Astrocyte (in vitro differentiated cells and primary cell): ENCODE measurements around the gene FOXRED2. TPM values are rescaled to one million over a fixed set of nuclear protein-coding genes. Genes with fewer than 3 reads are reported as not detected.
A peak's percentile ranks its signal among the peaks of the same experiment; 100 is the strongest.

Experiments
- DNase-seq: peaks from one replicate; pipeline ENCODE4 v3.0.0-alpha.2; 2010; ENCODE audit warnings: low read depth
- FAIRE-seq: peaks from 2 replicates; lab custom pipeline; 2011; peaks lifted over from hg19 to GRCh38; lab: Jason Lieb, UNC
- H2AFZ ChIP-seq: 2 replicates; pipeline ENCODE4 v1.6.0; 2012; ENCODE audit warnings: low read depth, low read length, inconsistent platforms
- H3K27ac ChIP-seq: 2 replicates; pipeline ENCODE4 v1.5.1; 2011; ENCODE audit warnings: low read depth, low read length, inconsistent platforms
- H3K27me3 ChIP-seq: 2 replicates; pipeline ENCODE4 v1.6.0; 2011; ENCODE audit warnings: low read length, inconsistent platforms; ENCODE audit not compliant: insufficient read depth
- H3K36me3 ChIP-seq: 2 replicates; pipeline ENCODE4 v1.5.1; 2011; ENCODE audit warnings: low read length, inconsistent platforms; ENCODE audit not compliant: insufficient read depth
- H3K4me1 ChIP-seq: 2 replicates; pipeline ENCODE4 v1.5.1; 2011; ENCODE audit warnings: low read length, inconsistent platforms; ENCODE audit not compliant: insufficient read depth
- H3K4me2 ChIP-seq: 2 replicates; pipeline ENCODE4 v1.6.0; 2012; ENCODE audit warnings: low read length, inconsistent platforms
- H3K4me3 ChIP-seq: 2 replicates; pipeline ENCODE4 v1.5.1; 2011; ENCODE audit warnings: low read depth, mild to moderate bottlenecking, low read length, inconsistent platforms; ENCODE audit not compliant: insufficient read depth
- H3K79me2 ChIP-seq: 2 replicates; pipeline ENCODE4 v1.6.0; 2012; ENCODE audit warnings: mild to moderate bottlenecking, low read length, inconsistent platforms; ENCODE audit not compliant: insufficient read depth
- H3K9ac ChIP-seq: 2 replicates; pipeline ENCODE4 v1.6.0; 2012; ENCODE audit warnings: mild to moderate bottlenecking, low read length, inconsistent platforms
- H3K9me3 ChIP-seq: 2 replicates; pipeline ENCODE4 v1.5.1; 2012; ENCODE audit warnings: low read depth, mild to moderate bottlenecking, low read length, inconsistent platforms; ENCODE audit not compliant: insufficient read depth
- H4K20me1 ChIP-seq: 2 replicates; pipeline ENCODE4 v1.6.0; 2012; ENCODE audit warnings: low read length, inconsistent platforms; ENCODE audit not compliant: insufficient read depth
- H3K27ac Mint-ChIP-seq: one replicate; pipeline ENCODE4 v1.8.0; 2021; ENCODE audit warnings: mild to moderate bottlenecking, mixed read lengths; ENCODE audit not compliant: unreplicated experiment
- H3K27me3 Mint-ChIP-seq: one replicate; pipeline ENCODE4 v1.8.0; 2021; ENCODE audit warnings: low read depth, mixed read lengths; ENCODE audit not compliant: unreplicated experiment
- H3K36me3 Mint-ChIP-seq: one replicate; pipeline ENCODE4 v1.8.0; 2021; ENCODE audit warnings: low read depth, mixed read lengths; ENCODE audit not compliant: unreplicated experiment
- H3K4me1 Mint-ChIP-seq: one replicate; pipeline ENCODE4 v1.8.0; 2021; ENCODE audit warnings: low read depth, mixed read lengths; ENCODE audit not compliant: unreplicated experiment
- H3K4me3 Mint-ChIP-seq: one replicate; pipeline ENCODE4 v1.8.0; 2021; ENCODE audit warnings: mild to moderate bottlenecking, moderate library complexity, mixed read lengths; ENCODE audit not compliant: unreplicated experiment
- H3K9me3 Mint-ChIP-seq: one replicate; pipeline ENCODE4 v1.8.0; 2021; ENCODE audit warnings: mild to moderate bottlenecking, mixed read lengths; ENCODE audit not compliant: unreplicated experiment
- CTCF ChIP-seq: IDR thresholded peaks from 2 replicates; pipeline ENCODE4 v1.5.1; 2011; ENCODE audit warnings: low read depth, mild to moderate bottlenecking, inconsistent platforms, low read length, moderate library complexity; ENCODE audit not compliant: insufficient read depth
- EZH2 ChIP-seq: IDR thresholded peaks from 2 replicates; pipeline ENCODE4 v1.6.1; 2012; ENCODE audit warnings: mild to moderate bottlenecking, low read length, inconsistent platforms; ENCODE audit not compliant: insufficient read depth
- total RNA-seq: library from RNA; stranded (reverse); gene quantifications from 2 replicates; pipeline ENCODE4 v1.2.1, GENCODE V29; 2021

FOXRED2 gene
- total RNA-seq, 1 donor from 2014 or later, result 5.3 TPM

DNA sequence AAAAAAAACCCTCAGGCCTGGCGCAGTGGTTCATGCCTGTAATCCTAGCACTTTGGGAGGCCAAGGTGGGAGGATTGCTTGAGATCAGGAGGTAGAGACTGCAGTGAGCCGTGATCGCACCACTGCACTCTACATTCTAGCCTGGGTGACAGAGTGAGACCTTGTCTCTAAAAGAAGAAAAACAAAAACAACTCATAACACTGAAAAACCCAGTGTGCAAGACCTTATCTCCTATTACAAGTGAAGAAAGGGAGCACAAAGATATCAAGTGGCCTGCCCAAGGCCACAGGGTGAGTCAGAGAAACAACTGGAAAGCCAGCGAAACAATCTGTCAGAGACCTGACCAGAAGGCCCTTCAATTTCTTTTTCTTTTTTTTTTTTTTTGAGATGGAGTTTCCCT is 27.9 kb downstream of the FOXRED2 start:
- H3K36me3 Mint-ChIP-seq, result peaks cover 24% of the 10 kb centered on the region
- H3K9me3 Mint-ChIP-seq, result no peaks in the 10 kb centered on the region
- no peak overlapping the region for H2AFZ ChIP-seq
- no peaks in the 10 kb centered on the region for H3K27me3 Mint-ChIP-seq
- TF ChIP-seq CTCF (no peak), EZH2 (no peak)
- no peak overlapping the region for H3K27ac Mint-ChIP-seq
- no peak overlapping the region for H3K27ac ChIP-seq
- H3K4me1 Mint-ChIP-seq, result peaks cover 21% of the 10 kb centered on the region
- peaks cover 14% of the 10 kb centered on the region for H3K36me3 ChIP-seq
- no peaks in the 10 kb centered on the region for H3K27me3 ChIP-seq
- no peak overlapping the region for H3K4me2 ChIP-seq
- FAIRE-seq, result no peak
- peaks cover 9% of the 10 kb centered on the region for H3K4me1 ChIP-seq
- no peaks in the 10 kb centered on the region for H4K20me1 ChIP-seq
- DNase-seq, result no peak
- peak overlapping the region; percentile 67 for H3K4me3 Mint-ChIP-seq
- no peaks in the 10 kb centered on the region for H3K9me3 ChIP-seq
- no peak overlapping the region for H3K9ac ChIP-seq
- peaks cover 32% of the 10 kb centered on the region for H3K79me2 ChIP-seq
- no peak overlapping the region for H3K4me3 ChIP-seq

DNA sequence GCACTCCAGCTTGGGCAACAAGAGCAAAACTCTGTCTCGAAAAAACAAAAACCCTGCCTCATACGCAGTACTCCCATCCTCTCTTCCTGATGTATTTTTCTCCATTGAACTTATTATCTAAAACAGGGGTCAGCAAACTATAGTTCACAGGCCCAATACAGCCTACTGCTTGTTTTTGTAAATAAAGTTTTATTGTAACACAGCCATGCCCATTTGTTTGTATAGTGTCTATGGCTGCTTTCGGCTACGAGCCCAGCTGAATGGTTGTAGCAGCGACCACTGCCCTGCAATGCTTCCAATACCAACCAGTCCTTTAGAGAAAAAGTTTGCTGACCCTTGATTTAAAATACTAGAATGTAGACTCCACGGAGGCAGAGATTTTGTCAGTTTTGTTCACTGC is 31.5 kb downstream of the FOXRED2 start:
- Histone ChIP-seq H3K9me3 (no peaks in the 10 kb centered on the region), H3K9ac (no peak overlapping the region), H4K20me1 (no peaks in the 10 kb centered on the region), H3K79me2 (peaks cover 30% of the 10 kb centered on the region), H3K36me3 (peaks cover 14% of the 10 kb centered on the region), H3K27me3 (no peaks in the 10 kb centered on the region), H3K4me2 (no peak overlapping the region), H3K27ac (no peak overlapping the region), H3K4me3 (no peak overlapping the region), H2AFZ (no peak overlapping the region), H3K4me1 (peaks cover 23% of the 10 kb centered on the region)
- FAIRE-seq, result no peak
- Mint-ChIP-seq H3K27me3 (no peaks in the 10 kb centered on the region), H3K36me3 (peaks cover 25% of the 10 kb centered on the region), H3K4me1 (peaks cover 31% of the 10 kb centered on the region), H3K9me3 (no peaks in the 10 kb centered on the region), H3K27ac (no peak overlapping the region), H3K4me3 (no peak overlapping the region)
- TF ChIP-seq CTCF (no peak), EZH2 (no peak)
- DNase-seq, result no peak

DNA sequence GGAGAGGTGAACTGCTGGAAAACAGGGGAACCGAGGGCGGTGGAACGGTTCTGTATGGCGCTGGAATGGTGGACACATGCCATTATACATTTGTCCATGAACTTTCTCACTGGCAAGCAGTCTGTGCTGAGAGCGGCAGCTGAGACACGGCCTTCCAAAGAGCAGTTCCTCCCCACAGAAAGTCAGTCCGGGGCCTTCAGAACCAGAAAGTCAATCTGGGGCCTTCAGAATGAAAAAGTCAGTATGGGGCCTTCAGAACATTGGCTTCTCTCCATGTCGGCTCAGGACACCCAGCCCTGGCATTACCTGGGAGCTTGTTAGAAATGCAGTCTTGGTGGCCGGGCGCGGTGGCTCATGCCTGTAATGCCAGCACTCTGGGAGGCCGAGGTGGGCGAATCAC is 34.2 kb downstream of the FOXRED2 start:
- H3K9ac ChIP-seq, result peak overlapping the region; percentile 71
- Mint-ChIP-seq H3K27ac (no peak overlapping the region), H3K27me3 (no peaks in the 10 kb centered on the region), H3K4me1 (peaks cover 41% of the 10 kb centered on the region), H3K4me3 (no peak overlapping the region), H3K9me3 (no peaks in the 10 kb centered on the region), H3K36me3 (peaks cover 26% of the 10 kb centered on the region)
- H2AFZ ChIP-seq, result no peak overlapping the region
- FAIRE-seq (no peak), DNase-seq (no peak)
- H3K79me2 ChIP-seq, result peaks cover 27% of the 10 kb centered on the region
- no peaks in the 10 kb centered on the region for H4K20me1 ChIP-seq
- H3K4me1 ChIP-seq, result peaks cover 43% of the 10 kb centered on the region
- H3K4me2 ChIP-seq, result no peak overlapping the region
- no peaks in the 10 kb centered on the region for H3K27me3 ChIP-seq
- no peaks in the 10 kb centered on the region for H3K9me3 ChIP-seq
- no peak overlapping the region for H3K4me3 ChIP-seq
- TF ChIP-seq CTCF (no peak), EZH2 (no peak)
- peaks cover 12% of the 10 kb centered on the region for H3K36me3 ChIP-seq
- no peak overlapping the region for H3K27ac ChIP-seq
